Left ventricle myocardium superior (tissue), 1 donor: ENCODE results near the gene ZNF783. TPM values are rescaled to one million over a fixed set of nuclear protein-coding genes. Genes with fewer than 3 reads are reported as not detected.

Experiments used
- ATAC-seq: fragments of 200-7000 bp; cut with Tn5 transposase; one replicate; pipeline ENCODE4 v1.9.1; 2020; ENCODE audit warnings: mild to moderate bottlenecking, moderate library complexity
- DNase-seq: peaks from one replicate; pipeline ENCODE4 v3.0.0-alpha.2; 2020
- intact Hi-C: fragments of 100-400 bp; cut with micrococcal nuclease; formaldehyde crosslinking; loops from one replicate; pipeline ENCODE4 v1.11.0; 2022
- total RNA-seq: library from RNA; stranded (reverse); fragmentation: NEBNext Ultra II Directional; extraction: Animal tissue kit (Norgen Biotek cat#: 25700); gene quantifications from one replicate; pipeline ENCODE4 v1.2.1, GENCODE V29; 2021
- donor health status: DM: no; HTN: yes; CAD: no; lungs with severe emphysema.

The ZNF783 gene
- total RNA-seq, 1 donor from 2014 or later = 4.8 TPM

DNA sequence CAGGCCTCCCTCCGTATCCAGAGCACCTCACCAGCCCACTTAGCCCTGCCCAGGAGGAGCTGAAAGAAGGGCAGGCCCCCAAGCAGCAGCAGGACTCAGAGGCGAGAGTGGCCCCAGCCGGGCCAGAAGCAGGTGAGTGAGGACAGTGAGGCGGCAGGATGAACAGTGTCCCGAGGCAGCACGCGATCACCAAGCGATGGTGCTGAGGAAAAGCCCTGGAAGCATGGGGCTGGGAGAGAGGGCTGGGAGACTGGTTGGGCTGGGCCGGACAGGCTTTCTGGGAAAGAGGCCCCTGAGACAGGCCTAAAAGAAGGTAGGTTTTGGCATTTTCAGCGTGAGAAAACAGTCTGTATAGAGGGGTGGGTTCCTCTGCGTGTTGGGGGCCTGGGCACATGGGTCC, 16.4 kb downstream of the ZNF783 start:
- ATAC-seq = no peak
- intact Hi-C loops = no loop called here
- no peak for DNase-seq

DNA sequence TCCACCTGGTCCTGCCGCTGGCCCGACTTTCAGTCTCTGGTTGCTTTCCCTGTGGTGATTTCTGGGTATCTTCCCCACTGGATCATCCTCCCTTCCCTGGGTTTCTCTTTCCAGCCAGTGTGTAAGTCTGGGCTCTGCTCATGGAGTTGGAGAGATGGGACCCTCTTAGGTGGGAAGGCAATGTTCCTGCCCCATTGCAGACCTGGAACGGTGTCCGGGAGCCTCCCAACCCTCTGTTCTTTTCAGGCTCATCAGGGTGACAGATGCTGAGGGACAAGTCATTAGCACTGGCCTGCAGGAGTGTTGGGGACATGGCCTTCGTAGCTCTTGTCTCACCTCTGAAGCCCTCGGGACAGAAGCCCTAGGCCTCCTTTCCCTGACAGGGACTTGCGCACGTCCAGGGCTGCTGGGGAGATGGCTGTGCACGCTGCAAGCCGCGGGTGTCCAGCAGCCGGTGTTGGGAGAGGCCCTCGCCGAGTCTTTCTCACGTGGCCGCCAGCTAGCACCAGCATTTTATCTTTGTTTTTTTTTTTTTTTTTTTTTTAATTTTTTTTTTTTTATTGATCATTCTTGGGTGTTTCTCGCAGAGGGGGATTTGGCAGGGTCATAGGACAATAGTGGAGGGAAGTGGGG, 17.2 kb downstream of the ZNF783 start:
- intact Hi-C loops = no loop called here
- ATAC-seq = no peak

DNA sequence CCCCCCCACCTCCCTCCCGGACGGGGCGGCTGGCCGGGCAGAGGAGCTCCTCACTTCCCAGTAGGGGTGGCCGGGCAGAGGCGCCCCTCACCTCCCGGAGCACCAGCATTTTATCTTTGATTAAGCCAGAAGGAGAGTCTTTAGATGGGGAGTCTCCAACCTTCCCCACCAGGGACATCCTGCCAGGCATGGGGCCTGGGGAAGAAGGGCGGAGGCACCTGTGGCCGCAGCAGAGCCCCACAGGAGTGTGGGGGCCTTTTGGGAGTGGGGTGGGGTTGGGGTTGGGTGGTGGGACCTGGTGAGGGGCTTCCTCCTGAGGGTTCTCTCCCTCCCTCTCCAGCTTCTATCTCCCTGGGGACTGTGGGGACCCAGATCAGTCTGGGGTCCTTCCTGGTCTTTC, 18.2 kb downstream of the ZNF783 start:
- DNase-seq (no peak), ATAC-seq (no peak)
- intact Hi-C loops = no loop called here

More for the DNA sequence above, 17.2 kb downstream of the ZNF783 start:
- no peak for DNase-seq

DNA sequence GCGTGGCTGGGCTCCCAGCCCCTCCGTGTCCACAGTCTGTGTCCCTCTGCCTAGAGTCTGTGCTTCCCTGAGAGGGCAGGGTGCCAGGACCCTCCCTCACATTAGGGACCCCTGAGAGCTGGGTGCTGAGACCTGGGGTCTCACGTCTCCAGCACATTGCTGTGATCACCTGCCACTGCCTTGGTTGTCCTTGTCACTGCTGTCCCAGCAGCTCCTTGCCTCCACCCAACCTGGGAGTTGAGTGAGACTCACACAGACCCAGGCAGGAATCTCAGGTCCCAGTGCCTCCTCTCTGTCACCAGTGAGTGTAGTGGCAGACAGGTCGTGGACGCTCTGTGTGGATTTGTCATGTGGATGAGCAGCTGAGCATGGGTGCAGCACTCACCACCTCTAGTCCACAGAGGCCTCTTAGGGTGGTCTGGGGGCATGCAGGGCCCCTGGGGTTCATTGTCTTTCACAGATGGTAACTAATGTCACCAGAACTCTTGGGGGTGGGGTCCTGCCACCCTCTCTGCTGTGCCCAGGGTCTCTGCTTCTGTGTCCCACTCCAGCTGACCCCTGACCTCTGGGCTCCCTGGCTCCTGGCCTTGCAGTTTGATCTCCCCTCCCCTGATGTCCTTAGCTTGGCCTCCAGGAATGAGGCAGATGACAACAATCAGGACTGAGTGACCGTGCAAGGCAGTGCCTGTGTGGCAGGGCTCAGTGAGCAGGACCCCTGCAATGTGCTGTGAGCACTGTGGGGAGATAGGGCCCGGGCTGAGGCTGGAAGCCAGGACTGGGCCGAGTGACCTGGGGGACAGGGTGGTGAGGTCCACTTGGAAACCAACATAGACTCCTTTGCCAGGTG, 18.9 kb downstream of the ZNF783 start:
- DNase-seq (no peak), ATAC-seq (no peak)
- intact Hi-C loops = no loop called here

DNA sequence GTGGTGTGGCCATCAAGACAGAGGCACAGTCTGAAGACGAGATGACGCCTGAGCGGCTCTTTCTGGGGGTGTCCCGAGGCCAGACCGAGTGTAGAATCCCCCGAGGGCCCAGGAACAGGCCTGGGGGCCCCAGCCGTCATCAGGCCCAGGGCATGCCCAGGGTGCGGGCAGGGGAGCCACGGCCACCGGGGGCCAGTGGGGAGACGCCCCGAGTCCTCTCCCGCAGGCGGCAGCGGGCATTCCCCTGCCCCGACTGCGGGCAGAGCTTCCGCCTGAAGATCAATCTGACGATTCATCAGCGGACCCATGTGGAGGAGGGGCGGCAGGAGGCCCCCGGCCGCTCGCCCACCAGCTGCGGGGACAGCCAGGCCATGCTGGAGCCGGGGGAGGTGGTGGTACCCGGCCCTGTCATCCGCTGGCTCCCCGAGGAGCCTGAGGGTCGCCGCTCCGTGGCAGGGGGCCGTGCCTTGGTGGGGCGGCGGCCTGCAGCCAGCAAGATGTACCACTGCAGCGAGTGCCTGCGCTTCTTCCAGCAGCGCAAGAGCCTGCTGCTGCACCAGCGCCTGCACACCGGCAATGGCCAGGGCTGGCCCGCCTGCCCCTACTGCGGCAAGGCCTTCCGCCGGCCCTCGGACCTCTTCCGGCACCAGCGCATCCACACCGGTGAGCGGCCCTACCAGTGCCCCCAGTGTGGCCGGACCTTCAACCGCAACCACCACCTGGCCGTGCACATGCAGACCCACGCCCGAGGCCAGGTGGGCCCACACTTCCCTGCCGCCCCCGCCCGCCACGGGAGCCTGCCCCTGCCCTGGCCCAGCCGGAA, 19.7 kb downstream of the ZNF783 start:
- ATAC-seq = no peak
- intact Hi-C loops = no loop called here
- no peak for DNase-seq

DNA sequence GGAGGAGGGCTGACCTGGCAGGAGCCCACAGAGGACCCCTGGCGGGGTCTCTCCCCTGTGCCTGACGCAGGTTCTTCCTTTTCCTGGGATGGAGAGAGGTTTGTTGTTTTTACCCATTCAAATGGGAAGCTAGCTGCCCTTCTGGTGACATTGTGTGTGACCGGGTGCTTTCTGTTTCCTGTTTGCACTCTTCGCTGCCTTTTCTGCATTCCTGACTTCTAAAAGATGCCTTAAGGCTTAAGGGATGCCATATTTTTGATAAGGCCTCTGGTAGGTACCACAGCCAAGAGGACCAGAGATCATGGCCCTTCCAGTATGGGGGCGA, 20.3 kb downstream of the ZNF783 start:
- DNase-seq = no peak
- intact Hi-C loops = no loop called here
- ATAC-seq = no peak

DNA sequence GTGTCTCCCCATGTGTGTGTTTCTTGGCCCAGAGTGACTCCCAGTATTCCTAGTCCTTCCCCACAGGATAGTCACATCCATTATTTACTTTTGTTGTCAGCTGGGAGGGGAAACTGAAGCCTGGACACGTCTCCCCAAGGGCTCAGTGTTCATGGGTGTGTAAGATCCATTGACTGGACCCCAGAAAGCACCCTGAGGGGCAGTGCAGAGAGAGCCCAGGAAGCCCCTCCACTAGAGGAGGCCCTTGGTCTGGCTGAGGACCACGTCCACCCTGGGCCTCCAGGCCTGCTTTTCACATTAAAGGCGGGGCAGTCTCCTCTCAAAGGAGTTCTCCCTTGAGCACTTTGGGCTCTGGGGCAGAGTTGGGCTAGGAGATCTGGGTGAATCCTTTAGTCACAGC, 21.3 kb downstream of the ZNF783 start:
- DNase-seq (no peak), ATAC-seq (no peak)
- intact Hi-C loops = no loop called here

DNA sequence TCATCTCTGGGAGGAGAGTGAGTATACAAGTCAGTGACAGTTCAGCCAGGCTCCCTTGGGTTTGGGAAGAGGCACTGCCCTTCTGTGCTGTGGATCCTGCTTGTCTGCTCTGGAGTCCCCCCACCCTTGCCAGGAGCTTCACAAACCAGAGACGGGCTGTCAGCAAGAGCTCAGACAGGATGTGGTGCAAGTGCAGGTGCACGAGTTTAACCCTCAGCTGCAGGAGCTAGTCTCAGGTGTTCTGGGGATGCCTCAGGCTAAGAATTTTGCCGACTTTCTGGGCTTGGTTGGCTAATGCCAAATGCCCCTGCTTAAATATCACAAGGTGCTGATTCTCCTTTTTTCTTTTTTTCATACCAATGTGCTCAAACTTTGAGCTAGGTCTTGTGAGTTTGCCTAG, 22.3 kb downstream of the ZNF783 start:
- intact Hi-C loops = no loop called here
- no peak for ATAC-seq
- no peak for DNase-seq

DNA sequence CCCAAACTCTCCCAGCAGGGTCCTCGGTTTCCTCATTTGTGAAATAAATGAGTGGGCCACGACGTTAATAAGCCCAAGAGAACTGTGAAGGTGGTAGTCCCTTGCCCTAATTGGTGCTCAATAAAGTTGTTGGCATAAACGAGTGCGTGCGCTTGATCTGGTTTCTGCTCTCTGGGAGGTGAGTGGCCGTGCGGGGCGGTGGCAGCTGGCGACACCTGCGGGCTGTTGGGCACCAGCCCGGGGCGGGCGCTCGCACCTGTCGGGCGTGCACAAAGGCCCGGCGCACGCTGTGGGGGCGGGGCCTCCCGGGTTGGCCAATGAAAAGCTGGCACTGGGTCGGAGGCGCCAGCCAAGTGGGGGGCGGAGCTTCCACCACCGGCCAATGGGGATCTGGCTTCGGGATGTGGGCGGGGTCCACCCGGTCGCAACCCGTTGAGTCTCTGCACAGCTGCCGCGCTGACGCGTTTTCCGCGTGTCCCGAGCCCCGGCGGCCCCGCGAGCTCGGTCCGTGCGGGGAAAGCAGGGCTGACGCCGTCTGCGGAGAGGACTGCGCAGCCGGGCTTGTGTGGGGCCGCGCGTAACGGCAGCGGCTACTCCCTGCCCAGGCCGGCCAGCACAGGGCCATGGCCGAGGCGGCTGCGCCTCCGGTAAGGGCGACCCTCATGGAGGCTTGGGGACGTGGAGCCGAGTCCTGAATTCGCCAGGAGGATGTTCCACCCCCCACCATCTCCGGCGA, 23.0 kb downstream of the ZNF783 start:
- peak; percentile 99 for ATAC-seq
- intact Hi-C loops = no loop called here
- peak; percentile 97 for DNase-seq

DNA sequence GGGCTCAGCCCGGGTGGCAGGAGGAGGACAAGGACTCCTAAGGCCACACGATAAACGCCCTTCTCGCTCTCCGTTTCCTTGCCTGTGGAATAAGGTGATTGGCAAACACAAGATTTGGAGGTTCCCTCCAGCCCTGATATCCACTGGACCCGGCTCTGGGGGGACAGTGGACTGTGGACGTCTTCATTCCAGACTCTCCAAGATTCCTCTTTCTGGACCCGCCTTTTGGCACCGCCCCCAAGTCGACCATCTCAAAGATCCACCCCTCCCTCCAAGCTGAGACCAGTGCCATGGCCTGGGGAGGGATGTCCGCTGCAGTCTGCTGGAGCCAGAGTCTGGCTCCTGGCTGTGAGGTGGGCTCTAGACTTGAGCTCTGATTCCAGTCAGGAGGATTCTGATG, 23.6 kb downstream of the ZNF783 start:
- intact Hi-C loops = no loop called here
- ATAC-seq = peak; percentile 36
- peak; percentile 51 for DNase-seq

DNA sequence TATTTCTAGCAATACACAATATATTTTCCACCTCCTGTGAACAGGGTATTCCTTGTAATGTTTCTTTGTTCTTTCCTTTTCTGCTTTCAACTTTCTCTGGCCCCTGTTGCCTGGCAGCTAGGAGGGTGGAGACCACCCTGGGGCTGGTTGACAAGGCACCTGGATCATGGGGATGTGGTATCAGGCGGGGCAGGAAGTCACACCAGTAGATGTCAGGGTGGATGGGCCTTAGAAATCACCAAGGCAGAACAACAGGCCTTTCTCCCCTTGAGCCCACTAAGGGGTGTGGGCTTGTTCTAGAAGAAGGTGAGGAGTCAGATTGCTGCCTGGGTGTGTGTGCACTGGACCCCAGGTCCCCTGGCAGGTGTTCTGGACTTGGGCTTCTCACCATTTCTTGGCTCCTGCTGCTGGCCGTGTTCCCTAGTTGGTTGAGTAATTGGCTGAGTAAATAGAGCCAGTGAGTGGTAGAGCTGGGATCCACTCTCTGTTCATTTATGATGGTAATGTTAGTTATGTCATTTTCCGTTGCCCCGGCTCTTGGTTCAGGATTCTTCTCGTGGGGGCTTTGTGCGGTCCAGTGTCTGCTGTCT, 24.9 kb downstream of the ZNF783 start:
- intact Hi-C loops = no loop called here
- no peak for ATAC-seq
- DNase-seq = no peak

DNA sequence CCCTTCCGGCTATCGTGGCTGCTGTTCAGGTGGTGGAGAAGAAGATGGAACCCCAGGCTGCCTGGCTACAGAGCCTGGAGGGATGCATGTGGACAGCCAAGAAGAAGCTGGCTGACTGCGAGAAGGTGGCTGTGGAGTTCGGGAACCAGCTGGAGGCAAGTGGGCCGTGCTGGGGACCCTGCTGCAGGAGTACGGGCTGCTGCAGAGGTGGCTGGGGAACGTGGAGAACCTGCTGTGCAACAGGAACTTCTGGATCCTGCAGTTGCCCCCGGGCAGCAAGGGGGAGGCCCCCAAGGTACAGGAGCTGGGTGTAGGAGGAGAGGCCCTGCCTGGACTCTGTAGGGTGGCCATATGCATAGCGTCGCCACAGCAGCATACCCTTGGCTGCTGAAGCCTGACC, 25.6 kb downstream of the ZNF783 start:
- intact Hi-C loops = no loop called here
- ATAC-seq = no peak
- DNase-seq = no peak

DNA sequence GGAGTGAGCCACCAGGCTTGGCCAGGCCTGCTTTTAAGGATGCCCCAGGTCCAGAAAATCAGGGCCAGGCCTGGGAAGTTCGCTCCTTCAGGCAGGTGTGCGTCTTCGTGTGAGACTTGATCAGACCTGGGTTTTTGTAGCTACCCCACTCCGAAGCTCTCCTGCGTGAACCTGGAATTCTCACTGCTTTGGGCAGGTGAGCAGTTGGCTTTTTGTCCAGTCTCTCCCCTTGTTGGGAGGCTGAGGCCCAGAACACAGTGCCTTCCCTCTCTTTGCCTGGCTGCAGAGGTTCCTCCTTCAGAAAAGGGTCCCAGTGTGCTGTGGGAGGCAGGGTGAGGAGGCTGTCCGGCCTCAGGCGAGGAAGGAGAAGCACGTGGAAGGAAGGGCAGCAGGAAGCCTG, 27.3 kb downstream of the ZNF783 start:
- ATAC-seq (no peak), DNase-seq (no peak)
- intact Hi-C loops = no loop called here

DNA sequence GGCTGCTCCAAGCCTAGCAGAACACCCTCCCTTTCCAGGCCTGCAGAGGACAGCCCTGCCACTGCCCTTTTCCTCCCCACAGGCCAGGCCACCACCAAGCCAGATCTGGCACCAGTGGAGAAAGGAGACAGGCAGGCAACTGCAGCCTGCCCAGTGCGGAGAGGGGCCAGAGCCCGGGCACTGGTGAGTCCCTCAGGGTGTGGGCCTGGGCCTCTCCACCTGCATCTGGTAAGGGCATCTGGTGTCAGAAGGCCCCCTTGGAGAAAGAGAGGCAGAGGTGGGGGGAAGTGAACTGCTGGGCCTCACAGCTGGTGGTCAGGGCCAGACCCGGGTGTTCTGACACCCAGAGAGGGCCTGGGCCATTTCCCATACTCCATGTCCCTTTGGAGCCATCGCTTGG, 27.9 kb downstream of the ZNF783 start:
- DNase-seq = no peak
- intact Hi-C loops = no loop called here
- ATAC-seq = no peak

DNA sequence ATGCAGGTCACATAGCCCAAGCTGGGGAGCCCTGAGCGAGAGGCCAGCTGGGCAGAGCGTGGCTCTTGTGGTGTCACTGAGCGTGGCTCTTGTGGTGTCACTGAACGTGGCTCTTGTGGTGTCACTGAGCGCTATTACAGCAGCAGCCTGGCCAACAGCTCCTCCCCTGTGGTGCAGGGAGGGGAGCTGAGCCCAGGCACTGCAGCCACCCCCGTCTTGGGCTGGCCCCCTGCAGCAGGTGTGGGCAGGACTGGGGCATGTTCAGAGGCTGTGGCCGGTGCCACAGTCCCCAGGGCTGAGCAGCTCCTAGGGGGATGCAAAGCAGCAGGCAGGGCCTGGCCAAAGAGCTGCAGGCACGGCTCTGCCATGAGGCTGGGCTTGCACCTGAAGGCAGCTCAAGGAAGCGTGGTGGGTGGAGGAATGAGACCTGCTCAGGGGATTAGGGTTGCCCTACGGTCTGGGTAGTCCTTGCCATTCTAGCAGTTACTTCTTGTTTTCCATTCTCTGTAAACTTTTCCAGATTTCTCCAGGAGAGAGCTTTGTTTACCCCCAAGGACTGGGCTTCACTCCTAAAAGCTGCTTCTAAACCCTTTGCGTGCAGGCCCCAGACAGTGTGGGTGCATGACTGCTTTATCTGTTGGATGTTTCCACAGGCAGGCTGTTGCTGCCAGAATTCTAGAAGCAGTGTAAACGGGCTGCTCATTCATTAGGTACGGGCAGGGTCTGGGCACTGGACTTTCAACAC, 29.2 kb downstream of the ZNF783 start:
- DNase-seq = no peak
- ATAC-seq = peak; percentile 71
- intact Hi-C loops = no loop called here

DNA sequence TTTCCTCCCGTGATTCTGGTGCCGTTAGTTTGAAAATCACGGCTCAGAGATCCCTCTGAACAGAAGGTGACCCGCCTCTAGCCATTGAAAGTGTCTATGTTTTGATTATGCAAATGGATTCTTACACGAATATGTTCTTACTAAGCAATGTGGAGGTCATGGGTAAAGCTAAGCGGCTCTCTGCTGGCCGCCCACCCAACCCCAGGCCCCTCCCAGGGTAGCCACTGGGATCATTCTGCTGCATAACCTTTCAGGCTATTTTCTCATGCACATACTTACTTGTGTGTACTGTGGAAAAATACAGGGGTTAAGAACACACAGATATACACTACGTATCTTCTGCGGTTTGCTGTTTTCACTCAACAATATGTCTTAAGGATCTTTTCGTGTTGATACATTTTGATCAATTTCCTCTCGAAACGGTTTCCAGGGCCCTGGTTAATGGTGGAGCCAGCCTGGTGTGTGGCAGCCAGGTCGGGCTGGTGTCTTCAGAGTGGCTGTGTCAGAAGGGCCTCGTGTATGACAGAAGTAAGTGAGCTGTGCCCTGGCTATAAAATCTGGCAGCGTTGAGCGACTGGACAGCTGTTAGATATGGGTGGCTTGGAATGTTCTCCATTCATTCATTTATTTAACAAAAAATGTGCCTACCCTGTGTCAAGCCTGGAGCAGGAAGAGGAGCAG, 29.9 kb downstream of the ZNF783 start:
- no peak for DNase-seq
- intact Hi-C loops = no loop called here
- ATAC-seq = no peak

DNA sequence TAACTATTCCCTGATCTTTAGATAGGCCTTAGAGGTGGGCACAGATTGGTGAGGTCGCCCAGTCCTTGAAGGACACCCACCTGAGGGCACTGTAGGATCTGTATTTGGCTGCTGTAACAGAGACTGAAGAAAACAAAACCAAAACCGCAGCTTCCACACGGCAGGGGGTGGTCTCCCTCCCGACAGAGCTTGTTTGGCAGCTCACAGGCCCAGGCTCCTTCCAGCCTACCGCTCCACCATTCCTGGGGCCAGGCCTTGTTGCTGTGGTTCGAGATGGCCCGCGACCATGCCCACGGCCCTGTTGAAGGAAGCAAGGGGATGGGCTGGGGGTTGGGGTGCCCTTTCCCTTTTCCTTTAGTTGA, 30.4 kb downstream of the ZNF783 start:
- ATAC-seq (no peak), DNase-seq (no peak)
- intact Hi-C loops = no loop called here

DNA sequence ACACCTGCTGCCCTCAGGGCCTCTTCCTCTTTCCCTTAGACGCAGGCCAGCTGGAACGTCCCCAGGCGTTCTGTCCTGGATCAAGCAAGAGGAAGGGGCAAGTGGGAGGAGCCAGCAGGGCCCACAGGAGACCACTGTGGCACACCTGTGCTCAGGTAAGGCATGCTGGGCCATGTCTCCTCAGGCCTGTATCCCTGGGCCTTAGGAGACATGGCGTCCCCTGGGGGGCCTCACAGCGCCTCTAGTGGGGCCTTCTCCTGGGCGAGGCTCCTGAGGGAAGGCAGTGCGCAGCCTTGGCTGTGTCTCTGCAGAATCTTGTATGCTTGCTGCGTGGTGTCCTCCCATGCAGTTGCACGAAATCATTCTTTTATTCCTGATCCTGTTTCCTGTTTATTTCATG, 31.3 kb downstream of the ZNF783 start:
- ATAC-seq (no peak), DNase-seq (no peak)
- intact Hi-C loops = no loop called here
